ENCODE results near the gene ENO1.
A peak's percentile ranks its signal among the peaks of the same experiment; 100 is the strongest.

ENO1 gene

GRCh38 chr1:8908388-8909151 lies 30.1 kb upstream of the ENO1 start:
- H3K4me1 ChIP-seq (ENCODE audit: control insufficient read depth in 2 of 2, insufficient read depth in 1 of 2, low read depth in 1 of 2, low read length in 2 of 2), result peaks cover 3 to 10% of the 10 kb centered on the region in 2 donors
- H3K23ac ChIP-seq (ENCODE audit: low read depth, low read length, poor library complexity), result no peak overlapping the region
- DNase-seq (ENCODE audit: low spot score), result no peak
- no peak overlapping the region for H2BK120ac ChIP-seq (ENCODE audit: low read depth, low read length)
- no peak overlapping the region for H2BK12ac ChIP-seq (ENCODE audit: low read length)
- H4K8ac ChIP-seq (ENCODE audit: low read depth, low read length), result no peak overlapping the region
- peak overlapping the region; percentile 22 for H4K91ac ChIP-seq (ENCODE audit: low read depth, low read length, poor library complexity)
- no CpG with 5 or more reads among the region's 18 CpGs for WGBS, 2 donors (ENCODE audit: extremely low coverage in 2 of 2, insufficient read length in 2 of 2, insufficient replicate concordance in 1 of 2)
- peak overlapping the region; percentile 6 for H3K4ac ChIP-seq (ENCODE audit: low read length)
- no peak overlapping the region for H3K27ac ChIP-seq (replicated peaks; ENCODE audit: low read length)
- no peak overlapping the region for H2BK5ac ChIP-seq (ENCODE audit: low read length)
- peak overlapping the region in 1 of 2 donors; percentile 8 for H3K4me3 ChIP-seq (ENCODE audit: low read length in 2 of 2)
- no peak overlapping the region for H3K9ac ChIP-seq (ENCODE audit: low read depth, low read length, poor library complexity)
- no peaks in the 10 kb centered on the region for H3K36me3 ChIP-seq (replicated peaks in 1 of 2; ENCODE audit: control insufficient read depth in 2 of 2, insufficient read depth in 2 of 2, low read length in 2 of 2)
- H2AFZ ChIP-seq (ENCODE audit: low read length), result peak overlapping the region; percentile 70
- H3K4me2 ChIP-seq (ENCODE audit: insufficient read depth, low read length, poor library complexity, severe bottlenecking), result no peak overlapping the region
- H3K27me3 ChIP-seq (ENCODE audit: control insufficient read depth in 3 of 3, insufficient read depth in 3 of 3, low read depth in 1 of 3, low read length in 3 of 3), result no peaks in the 10 kb centered on the region
- H2BK15ac ChIP-seq (ENCODE audit: low read length), result no peak overlapping the region
- H3K79me1 ChIP-seq (ENCODE audit: low read depth, low read length), result no peaks in the 10 kb centered on the region
- H3K18ac ChIP-seq (ENCODE audit: low read length), result no peak overlapping the region
- H3K14ac ChIP-seq (ENCODE audit: low read length), result no peak overlapping the region
- H3K9me3 ChIP-seq (replicated peaks in 1 of 2; ENCODE audit: control insufficient read depth in 2 of 2, insufficient read depth in 1 of 2, low read depth in 1 of 2, low read length in 2 of 2), result peaks cover 8 to 12% of the 10 kb centered on the region in 2 donors
- H2AK5ac ChIP-seq (ENCODE audit: low read depth, low read length), result no peak overlapping the region

GRCh38 chr1:8905582-8906191 lies 27.2 kb upstream of the ENO1 start:
- no peak overlapping the region for H2BK15ac ChIP-seq (ENCODE audit: low read length)
- H2BK120ac ChIP-seq (ENCODE audit: low read depth, low read length), result no peak overlapping the region
- no peak overlapping the region for H3K4ac ChIP-seq (ENCODE audit: low read length)
- no peak overlapping the region for H3K18ac ChIP-seq (ENCODE audit: low read length)
- H3K79me1 ChIP-seq (ENCODE audit: low read depth, low read length), result no peaks in the 10 kb centered on the region
- no peak overlapping the region for H3K4me3 ChIP-seq (ENCODE audit: low read length in 2 of 2)
- peaks cover 3 to 10% of the 10 kb centered on the region in 2 donors for H3K4me1 ChIP-seq (ENCODE audit: control insufficient read depth in 2 of 2, insufficient read depth in 1 of 2, low read depth in 1 of 2, low read length in 2 of 2)
- H3K4me2 ChIP-seq (ENCODE audit: insufficient read depth, low read length, poor library complexity, severe bottlenecking), result no peak overlapping the region
- no peak overlapping the region for H4K8ac ChIP-seq (ENCODE audit: low read depth, low read length)
- H3K36me3 ChIP-seq (replicated peaks in 1 of 2; ENCODE audit: control insufficient read depth in 2 of 2, insufficient read depth in 2 of 2, low read length in 2 of 2), result no peaks in the 10 kb centered on the region
- H2BK5ac ChIP-seq (ENCODE audit: low read length), result no peak overlapping the region
- H4K91ac ChIP-seq (ENCODE audit: low read depth, low read length, poor library complexity), result no peak overlapping the region
- H2AFZ ChIP-seq (ENCODE audit: low read length), result no peak overlapping the region
- no peak for DNase-seq (ENCODE audit: low spot score)
- H2BK12ac ChIP-seq (ENCODE audit: low read length), result no peak overlapping the region
- H3K27ac ChIP-seq (replicated peaks; ENCODE audit: low read length), result no peak overlapping the region
- H3K14ac ChIP-seq (ENCODE audit: low read length), result no peak overlapping the region
- 100% methylated on average over 1 of the region's 9 CpGs; no CpG with 5 or more reads in 1 of the 2 donors for WGBS, 2 donors (ENCODE audit: extremely low coverage in 2 of 2, insufficient read length in 2 of 2, insufficient replicate concordance in 1 of 2)
- H2AK5ac ChIP-seq (ENCODE audit: low read depth, low read length), result no peak overlapping the region
- H3K9ac ChIP-seq (ENCODE audit: low read depth, low read length, poor library complexity), result no peak overlapping the region
- no peak overlapping the region for H3K23ac ChIP-seq (ENCODE audit: low read depth, low read length, poor library complexity)
- H3K27me3 ChIP-seq (ENCODE audit: control insufficient read depth in 3 of 3, insufficient read depth in 3 of 3, low read depth in 1 of 3, low read length in 3 of 3), result no peaks in the 10 kb centered on the region
- H3K9me3 ChIP-seq (replicated peaks in 1 of 2; ENCODE audit: control insufficient read depth in 2 of 2, insufficient read depth in 1 of 2, low read depth in 1 of 2, low read length in 2 of 2), result peaks cover 4% of the 10 kb centered on the region in 2 donors

GRCh38 chr1:8903908-8904650 lies 25.6 kb upstream of the ENO1 start:
- Histone ChIP-seq H2BK12ac (ENCODE audit: low read length) (no peak overlapping the region), H3K9ac (ENCODE audit: low read depth, low read length, poor library complexity) (no peak overlapping the region), H2BK15ac (ENCODE audit: low read length) (no peak overlapping the region), H2BK5ac (ENCODE audit: low read length) (no peak overlapping the region), H3K27ac (replicated peaks; ENCODE audit: low read length) (no peak overlapping the region), H3K4me1 (ENCODE audit: control insufficient read depth in 2 of 2, insufficient read depth in 1 of 2, low read depth in 1 of 2, low read length in 2 of 2) (peaks cover 3 to 10% of the 10 kb centered on the region in 2 donors), H3K9me3 (replicated peaks in 1 of 2; ENCODE audit: control insufficient read depth in 2 of 2, insufficient read depth in 1 of 2, low read depth in 1 of 2, low read length in 2 of 2) (no peaks in the 10 kb centered on the region), H3K4ac (ENCODE audit: low read length) (no peak overlapping the region), H2BK120ac (ENCODE audit: low read depth, low read length) (no peak overlapping the region), H4K8ac (ENCODE audit: low read depth, low read length) (no peak overlapping the region), H3K14ac (ENCODE audit: low read length) (no peak overlapping the region), H2AK5ac (ENCODE audit: low read depth, low read length) (no peak overlapping the region), H3K23ac (ENCODE audit: low read depth, low read length, poor library complexity) (no peak overlapping the region), H3K79me1 (ENCODE audit: low read depth, low read length) (no peaks in the 10 kb centered on the region), H3K18ac (ENCODE audit: low read length) (no peak overlapping the region), H3K36me3 (replicated peaks in 1 of 2; ENCODE audit: control insufficient read depth in 2 of 2, insufficient read depth in 2 of 2, low read length in 2 of 2) (no peaks in the 10 kb centered on the region), H3K4me3 (ENCODE audit: low read length in 2 of 2) (no peak overlapping the region), H4K91ac (ENCODE audit: low read depth, low read length, poor library complexity) (no peak overlapping the region), H3K27me3 (ENCODE audit: control insufficient read depth in 3 of 3, insufficient read depth in 3 of 3, low read depth in 1 of 3, low read length in 3 of 3) (no peaks in the 10 kb centered on the region), H3K4me2 (ENCODE audit: insufficient read depth, low read length, poor library complexity, severe bottlenecking) (no peak overlapping the region), H2AFZ (ENCODE audit: low read length) (no peak overlapping the region)
- WGBS, 2 donors (ENCODE audit: extremely low coverage in 2 of 2, insufficient read length in 2 of 2, insufficient replicate concordance in 1 of 2), result no CpG with 5 or more reads among the region's 6 CpGs
- DNase-seq (ENCODE audit: low spot score), result no peak

- WGBS, 2 donors (ENCODE audit: extremely low coverage in 2 of 2, insufficient read length in 2 of 2, insufficient replicate concordance in 1 of 2), result no CpG with 5 or more reads among the region's 6 CpGs
- Histone ChIP-seq H3K18ac (ENCODE audit: low read length) (no peak overlapping the region), H2BK120ac (ENCODE audit: low read depth, low read length) (no peak overlapping the region), H4K8ac (ENCODE audit: low read depth, low read length) (no peak overlapping the region), H3K23ac (ENCODE audit: low read depth, low read length, poor library complexity) (no peak overlapping the region), H3K36me3 (replicated peaks in 1 of 2; ENCODE audit: control insufficient read depth in 2 of 2, insufficient read depth in 2 of 2, low read length in 2 of 2) (no peaks in the 10 kb centered on the region), H3K4me1 (ENCODE audit: control insufficient read depth in 2 of 2, insufficient read depth in 1 of 2, low read depth in 1 of 2, low read length in 2 of 2) (peaks cover 0 to 6% of the 10 kb centered on the region in 2 donors), H2BK12ac (ENCODE audit: low read length) (no peak overlapping the region), H3K79me1 (ENCODE audit: low read depth, low read length) (no peaks in the 10 kb centered on the region), H3K9me3 (replicated peaks in 1 of 2; ENCODE audit: control insufficient read depth in 2 of 2, insufficient read depth in 1 of 2, low read depth in 1 of 2, low read length in 2 of 2) (no peaks in the 10 kb centered on the region), H2BK5ac (ENCODE audit: low read length) (no peak overlapping the region), H3K4me2 (ENCODE audit: insufficient read depth, low read length, poor library complexity, severe bottlenecking) (no peak overlapping the region), H2AK5ac (ENCODE audit: low read depth, low read length) (no peak overlapping the region), H2AFZ (ENCODE audit: low read length) (no peak overlapping the region), H3K14ac (ENCODE audit: low read length) (no peak overlapping the region), H3K4me3 (ENCODE audit: low read length in 2 of 2) (no peak overlapping the region), H2BK15ac (ENCODE audit: low read length) (no peak overlapping the region), H3K27me3 (ENCODE audit: control insufficient read depth in 3 of 3, insufficient read depth in 3 of 3, low read depth in 1 of 3, low read length in 3 of 3) (no peaks in the 10 kb centered on the region), H3K9ac (ENCODE audit: low read depth, low read length, poor library complexity) (no peak overlapping the region), H3K4ac (ENCODE audit: low read length) (no peak overlapping the region), H4K91ac (ENCODE audit: low read depth, low read length, poor library complexity) (no peak overlapping the region), H3K27ac (replicated peaks; ENCODE audit: low read length) (no peak overlapping the region)
- no peak for DNase-seq (ENCODE audit: low spot score)
These were observed 24.9 kb upstream of the ENO1 start for GRCh38 chr1:8903410-8903809.
